GM12892 (cell line): ENCODE measurements around the gene SOX18.

Experiments
- POLR2A ChIP-seq: IDR thresholded peaks from 2 replicates; pipeline ENCODE4 v1.6.1; 2011; ENCODE audit warnings: low read depth, low read length, control low read depth
- POLR2AphosphoS5 ChIP-seq: IDR thresholded peaks from 2 replicates; pipeline ENCODE4 v1.6.1; 2011; ENCODE audit warnings: low read depth, low read length, control low read depth

- TF ChIP-seq POLR2A (no peak), POLR2AphosphoS5 (no peak)
These were observed 17.7 kb upstream of the SOX18 start for GRCh38 chr20:64067005-64067632.
